Esophagus squamous epithelium (tissue), 5 donors: ENCODE results near the gene UBE2E1. TPM values are rescaled to one million over a fixed set of nuclear protein-coding genes. Genes with fewer than 3 reads are reported as not detected.

ENCODE experiments used
- DNase-seq: peaks from one replicate; lab custom pipeline; 2025; lab: John Stamatoyannopoulos, UW
- H3K27ac ChIP-seq, 4 donors: fragments of 200-600 bp; sonication (generic); one replicate each; pipeline ENCODE4 v1.5.1; 2016 to 2019; ENCODE audit warnings: mild to moderate bottlenecking in 1 of 4
- H3K27me3 ChIP-seq, 4 donors: fragments of 200-600 bp; sonication (generic); 1 replicate in 3 of 4; 2 replicates in 1 of 4; pipeline versions ENCODE4 v1.5.1 to v1.6.0; 2017 to 2021; ENCODE audit warnings: antibody characterized with exemption in 1 of 4
- H3K36me3 ChIP-seq, 3 donors: fragments of 200-600 bp; sonication (generic); one replicate each; pipeline ENCODE4 v1.5.1; 2016 to 2019
- H3K4me1 ChIP-seq, 3 donors: fragments of 200-600 bp; sonication (generic); one replicate each; pipeline ENCODE4 v1.5.1; 2017 to 2019
- H3K4me3 ChIP-seq, 4 donors: fragments of 200-600 bp; sonication (generic); 1 replicate in 3 of 4; 2 replicates in 1 of 4; pipeline ENCODE4 v1.5.1; 2016 to 2019; ENCODE audit warnings: mild to moderate bottlenecking in 2 of 4, moderate library complexity in 1 of 4
- H3K9me3 ChIP-seq, 3 donors: fragments of 200-600 bp; sonication (generic); one replicate each; pipeline ENCODE4 v1.5.1; 2016 to 2019
- CTCF ChIP-seq, 6 experiments: fragments of 450-650 bp in 4 of 6; fragments of 200-600 bp in 2 of 6; sonication (generic) in 2 of 6; IDR thresholded peaks; one replicate each; pipeline ENCODE4 v1.5.1; 2016 to 2019; ENCODE audit warnings: antibody characterized with exemption in 6 of 6, mild to moderate bottlenecking in 4 of 6, moderate library complexity in 4 of 6
- POLR2A ChIP-seq, 4 donors: fragments of 450-650 bp; IDR thresholded peaks; one replicate each; pipeline ENCODE4 v1.6.1; 2017; ENCODE audit warnings: antibody characterized with exemption in 4 of 4, mild to moderate bottlenecking in 4 of 4, moderate library complexity in 3 of 4
- WGBS, 2 donors: methylation state at CpG; one replicate each; pipeline ENCODE4 v1.1.5; 2018; 5-methylcytosine and 5-hydroxymethylcytosine counted together
- intact Hi-C: fragments of 100-400 bp; cut with DNase I; formaldehyde crosslinking; loops from one replicate; pipeline ENCODE4 v1.15.0; 2022
- total RNA-seq, 4 donors: library from RNA; depleted of rRNA; stranded (reverse); fragments of >200 nt; gene quantifications; one replicate each; pipeline ENCODE4 v1.1.0, GENCODE V29; 2016
- donor health status: DM: yes; HTN: yes; CAD: no.

UBE2E1 gene
- total RNA-seq, 4 donors from 2014 or later, result 83.9 to 115 (median 104) TPM

DNA sequence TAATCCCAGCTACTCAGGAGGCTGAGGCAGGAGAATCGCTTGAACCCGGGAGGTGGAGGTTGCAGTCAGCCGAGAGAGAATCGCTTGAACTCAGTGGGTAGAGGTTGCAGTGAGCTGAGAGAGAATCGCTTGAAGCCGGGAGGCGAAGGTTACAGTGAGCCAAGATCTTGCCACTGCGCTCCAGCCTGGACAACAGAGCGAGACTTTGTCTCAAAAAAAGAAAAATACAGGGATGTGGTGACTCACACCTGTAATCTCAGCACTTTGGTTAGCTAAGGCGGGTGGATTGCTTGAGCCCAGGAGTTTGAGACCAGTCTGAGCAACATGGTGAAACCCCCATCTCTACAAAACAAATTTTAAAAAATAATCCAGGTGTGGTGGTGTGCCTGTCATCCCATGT is 26.8 kb downstream of the UBE2E1 start:
- H3K4me3 ChIP-seq, result no peak overlapping the region
- H3K27ac ChIP-seq, result no peak overlapping the region
- H3K4me1 ChIP-seq, result peaks cover 0 to 53% (median 7%) of the 10 kb centered on the region in 3 donors
- H3K27me3 ChIP-seq, result no peaks in the 10 kb centered on the region
- no peaks in the 10 kb centered on the region for H3K36me3 ChIP-seq
- intact Hi-C loops, result no loop called here
- H3K9me3 ChIP-seq, result no peaks in the 10 kb centered on the region
- no peak for DNase-seq
- TF ChIP-seq CTCF (IDR thresholded peaks at IDR 0.05) (no peak), POLR2A (IDR thresholded peaks at IDR 0.05) (no peak)
- 93% methylated on average over 10 of the region's 10 CpGs for WGBS, 2 donors

DNA sequence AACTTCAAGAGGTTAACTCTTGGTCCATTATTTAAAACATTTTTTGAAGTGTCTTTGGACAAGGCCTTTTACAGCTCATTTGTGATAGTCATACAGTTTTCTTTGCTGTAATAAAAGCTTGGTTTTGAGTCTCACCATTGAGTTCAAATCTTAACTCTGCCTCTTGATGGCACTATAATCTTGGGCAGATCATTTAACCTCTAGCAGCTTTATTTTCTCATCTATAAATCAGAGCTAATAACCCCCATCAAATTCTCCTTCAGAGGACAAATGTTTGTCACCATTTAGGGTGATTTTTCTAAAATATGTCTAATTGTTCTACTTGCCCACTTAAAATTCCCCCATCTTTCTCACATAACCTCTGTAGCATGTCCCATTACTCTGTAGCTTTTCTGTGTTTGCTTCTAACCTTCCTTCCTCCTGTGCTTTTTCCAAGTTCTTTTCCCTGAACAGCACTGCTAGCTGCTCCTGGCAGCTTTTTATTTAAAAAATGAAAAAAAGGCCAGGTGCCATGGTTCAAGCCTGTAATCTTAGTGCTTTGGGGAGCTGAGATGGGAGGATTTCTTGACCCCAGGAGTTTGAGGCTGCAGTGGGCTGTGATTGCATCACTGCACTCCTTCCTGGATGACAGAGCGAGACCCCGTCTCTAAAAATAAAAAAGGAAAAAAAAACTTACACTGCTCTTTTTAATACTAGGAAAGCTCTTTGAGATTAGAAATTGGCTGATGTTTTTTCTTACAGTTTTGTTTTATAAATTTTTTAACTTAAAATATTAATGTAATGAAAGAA is 28.5 kb downstream of the UBE2E1 start:
- no peak overlapping the region for H3K4me3 ChIP-seq
- intact Hi-C loops, result no loop called here
- no peak for DNase-seq
- H3K27me3 ChIP-seq, result no peaks in the 10 kb centered on the region
- no peaks in the 10 kb centered on the region for H3K36me3 ChIP-seq
- peaks cover 0 to 56% (median 7%) of the 10 kb centered on the region in 3 donors for H3K4me1 ChIP-seq
- 90 to 92% methylated on average over 2 of the region's 2 CpGs for WGBS, 2 donors
- TF ChIP-seq CTCF (IDR thresholded peaks at IDR 0.05), result no peak
- TF ChIP-seq POLR2A (IDR thresholded peaks at IDR 0.05), result no peak
- H3K27ac ChIP-seq, result no peak overlapping the region
- no peaks in the 10 kb centered on the region for H3K9me3 ChIP-seq

- TF ChIP-seq POLR2A (IDR thresholded peaks at IDR 0.05), result no peak
- TF ChIP-seq CTCF (IDR thresholded peaks at IDR 0.05), result no peak
- H3K27ac ChIP-seq, result no peak overlapping the region
- WGBS, 2 donors, result 91 to 93% methylated on average over 2 of the region's 2 CpGs
- intact Hi-C loops, result no loop called here
- no peaks in the 10 kb centered on the region for H3K36me3 ChIP-seq
- no peaks in the 10 kb centered on the region for H3K9me3 ChIP-seq
- peaks cover 0 to 47% (median 7%) of the 10 kb centered on the region in 3 donors for H3K4me1 ChIP-seq
- H3K4me3 ChIP-seq, result no peak overlapping the region
- H3K27me3 ChIP-seq, result no peaks in the 10 kb centered on the region
- no peak for DNase-seq
Observed at GRCh38 chr3:23835087-23835486, 29.3 kb downstream of the UBE2E1 start.

- 61 to 74% methylated on average over 2 of the region's 2 CpGs for WGBS, 2 donors
- Histone ChIP-seq H3K36me3 (no peaks in the 10 kb centered on the region), H3K27ac (no peak overlapping the region), H3K27me3 (no peaks in the 10 kb centered on the region), H3K4me1 (peaks cover 0 to 40% (median 7%) of the 10 kb centered on the region in 3 donors), H3K4me3 (no peak overlapping the region), H3K9me3 (no peaks in the 10 kb centered on the region)
- DNase-seq, result no peak
- TF ChIP-seq POLR2A (IDR thresholded peaks at IDR 0.05), result no peak
- no peak for TF ChIP-seq CTCF (IDR thresholded peaks at IDR 0.05)
- intact Hi-C loops, result no loop called here
Observed at GRCh38 chr3:23835802-23836201, 30.0 kb downstream of the UBE2E1 start.

DNA sequence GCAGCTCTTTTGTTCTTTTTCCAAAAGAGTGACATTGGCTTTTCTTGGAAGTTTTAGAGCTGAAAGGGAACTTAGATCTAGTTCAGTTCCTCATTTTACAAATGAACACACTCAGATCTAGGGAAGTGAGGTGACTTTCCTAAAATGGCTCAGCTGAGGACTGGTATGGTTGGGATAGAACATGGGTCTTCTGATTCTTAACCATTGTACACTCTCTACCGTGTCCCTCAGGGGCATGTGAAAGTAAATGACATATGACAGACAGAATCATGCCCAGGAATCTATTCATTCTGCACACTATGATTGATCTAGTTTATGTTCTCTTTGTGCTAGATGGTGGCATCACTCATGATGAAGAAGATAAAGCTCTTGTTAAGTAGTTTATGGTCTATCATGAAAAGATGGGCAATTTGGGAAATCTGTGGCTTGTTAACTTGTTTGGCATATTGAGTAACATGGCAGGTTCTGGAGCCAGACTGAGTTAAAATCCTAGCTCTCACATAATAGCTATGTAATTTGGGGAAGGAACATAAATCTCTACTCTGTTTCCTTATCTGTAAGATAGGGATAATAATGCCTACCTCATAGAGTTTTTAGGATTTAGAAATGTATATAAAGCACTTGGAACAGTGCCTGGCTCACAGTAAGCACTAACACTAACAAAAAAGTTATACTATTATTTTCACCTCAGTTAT is 30.9 kb downstream of the UBE2E1 start:
- H3K36me3 ChIP-seq, result no peaks in the 10 kb centered on the region
- no peak for DNase-seq
- H3K4me3 ChIP-seq, result no peak overlapping the region
- no peak overlapping the region for H3K27ac ChIP-seq
- H3K4me1 ChIP-seq, result peaks cover 0 to 31% (median 7%) of the 10 kb centered on the region in 3 donors
- TF ChIP-seq CTCF (IDR thresholded peaks at IDR 0.05), result no peak
- TF ChIP-seq POLR2A (IDR thresholded peaks at IDR 0.05), result no peak
- no peaks in the 10 kb centered on the region for H3K9me3 ChIP-seq
- WGBS, 2 donors, result 54 to 64% methylated on average over 1 of the region's 1 CpG
- intact Hi-C loops, result no loop called here
- no peaks in the 10 kb centered on the region for H3K27me3 ChIP-seq
